Measurements from ENCODE around the gene PI3.

DNA sequence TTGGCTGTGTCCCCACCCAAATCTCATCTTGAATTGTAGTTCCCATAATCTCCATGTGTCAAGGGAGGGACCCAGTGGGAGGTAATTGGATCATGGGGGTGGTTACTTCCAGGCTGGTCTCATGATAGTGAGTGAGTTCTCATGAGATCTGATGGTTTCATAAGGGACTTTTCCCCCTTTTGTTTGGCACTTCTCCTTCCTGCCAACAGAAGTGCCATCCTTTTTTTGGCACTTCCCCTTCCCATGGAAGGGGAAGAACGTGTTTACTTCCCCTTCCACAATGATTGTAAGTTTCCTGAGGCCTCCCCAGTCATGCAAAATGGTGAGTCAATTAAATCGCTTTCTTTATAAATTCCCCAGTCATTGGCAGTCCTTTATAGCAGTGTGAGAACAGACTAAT, 18.0 kb upstream of the PI3 start:
- TF ChIP-seq CEBPB (IDR thresholded peaks at IDR 0.05; ENCODE audit: low read depth, low read length): no peak
- TF ChIP-seq BRCA1 (IDR thresholded peaks at IDR 0.05; ENCODE audit: low read depth, low read length): no peak
- no peak for TF ChIP-seq POLR2A (IDR thresholded peaks at IDR 0.05; ENCODE audit: control extremely low read depth in 1 of 2, low read depth in 2 of 2, low read length in 2 of 2)
- TF ChIP-seq YY1 (IDR thresholded peaks at IDR 0.05; ENCODE audit: low read depth, low read length): no peak
- TF ChIP-seq TCF12 (IDR thresholded peaks at IDR 0.05; ENCODE audit: low read depth, low read length): no peak
- TF ChIP-seq, protein P1, sequence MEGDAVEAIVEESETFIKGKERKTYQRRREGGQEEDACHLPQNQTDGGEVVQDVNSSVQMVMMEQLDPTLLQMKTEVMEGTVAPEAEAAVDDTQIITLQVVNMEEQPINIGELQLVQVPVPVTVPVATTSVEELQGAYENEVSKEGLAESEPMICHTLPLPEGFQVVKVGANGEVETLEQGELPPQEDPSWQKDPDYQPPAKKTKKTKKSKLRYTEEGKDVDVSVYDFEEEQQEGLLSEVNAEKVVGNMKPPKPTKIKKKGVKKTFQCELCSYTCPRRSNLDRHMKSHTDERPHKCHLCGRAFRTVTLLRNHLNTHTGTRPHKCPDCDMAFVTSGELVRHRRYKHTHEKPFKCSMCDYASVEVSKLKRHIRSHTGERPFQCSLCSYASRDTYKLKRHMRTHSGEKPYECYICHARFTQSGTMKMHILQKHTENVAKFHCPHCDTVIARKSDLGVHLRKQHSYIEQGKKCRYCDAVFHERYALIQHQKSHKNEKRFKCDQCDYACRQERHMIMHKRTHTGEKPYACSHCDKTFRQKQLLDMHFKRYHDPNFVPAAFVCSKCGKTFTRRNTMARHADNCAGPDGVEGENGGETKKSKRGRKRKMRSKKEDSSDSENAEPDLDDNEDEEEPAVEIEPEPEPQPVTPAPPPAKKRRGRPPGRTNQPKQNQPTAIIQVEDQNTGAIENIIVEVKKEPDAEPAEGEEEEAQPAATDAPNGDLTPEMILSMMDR (IDR thresholded peaks at IDR 0.05; ENCODE audit: control extremely low read depth in 1 of 3, insufficient read depth in 1 of 3, low read depth in 1 of 3, low read length in 3 of 3): no peak
- no peak for TF ChIP-seq TAF1 (IDR thresholded peaks at IDR 0.05; ENCODE audit: low read depth, low read length)
- no peak for TF ChIP-seq RBBP5 (IDR thresholded peaks at IDR 0.05; ENCODE audit: borderline replicate concordance, low read depth, low read length)
